Stimulated activated CD4-positive, alpha-beta T cell treated with anti-CD3 and anti-CD28 coated beads, TNF-alpha, amount 100 ng/mL, for 1 hour (primary cell): ENCODE data around the gene HIVEP2.

ENCODE experiments used
- DNase-seq, 3 donors: peaks; one replicate each; pipeline ENCODE4 v3.0.0-alpha.2; 2020; ENCODE audit warnings: low read depth in 3 of 3, low spot score in 1 of 3

HIVEP2 gene

DNA sequence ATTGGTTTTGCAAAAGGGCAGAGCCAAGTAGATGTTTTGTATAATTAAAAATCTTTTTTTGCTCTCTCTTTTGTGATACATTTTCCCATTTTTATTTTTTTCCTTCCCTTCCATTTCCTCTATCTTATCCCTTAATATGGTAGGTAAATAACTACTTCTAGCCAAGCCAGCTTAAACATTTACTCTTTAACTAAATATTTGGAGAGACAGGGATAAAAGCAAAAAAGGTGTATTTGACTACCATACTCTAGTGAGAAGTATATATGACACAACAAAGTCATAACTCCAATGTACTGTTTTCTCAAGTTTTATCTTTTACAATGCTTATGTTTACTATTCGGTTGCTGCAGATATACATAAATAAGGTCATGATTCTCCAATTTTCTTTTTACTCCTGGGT, 154.7 kb downstream of the HIVEP2 start:
- DNase-seq = no peak

DNA sequence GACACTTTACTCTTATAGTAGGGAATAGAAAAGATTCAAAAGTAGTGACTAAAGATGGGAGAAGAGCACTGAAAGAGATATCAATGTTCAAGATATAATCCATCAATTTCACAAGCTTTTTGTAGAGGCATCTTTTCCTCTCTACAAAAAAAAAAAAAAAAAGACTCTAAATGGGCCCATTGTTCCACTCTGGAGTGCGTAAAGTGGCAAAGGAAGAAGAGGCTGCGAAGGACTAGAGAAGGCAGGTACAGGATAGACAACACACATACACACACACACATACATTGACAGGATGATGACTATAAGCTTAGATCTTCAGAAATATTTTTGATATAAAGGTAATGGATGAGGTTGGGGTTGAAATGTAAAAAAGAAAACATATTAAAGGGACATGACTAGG, 157.6 kb downstream of the HIVEP2 start:
- no peak for DNase-seq

DNA sequence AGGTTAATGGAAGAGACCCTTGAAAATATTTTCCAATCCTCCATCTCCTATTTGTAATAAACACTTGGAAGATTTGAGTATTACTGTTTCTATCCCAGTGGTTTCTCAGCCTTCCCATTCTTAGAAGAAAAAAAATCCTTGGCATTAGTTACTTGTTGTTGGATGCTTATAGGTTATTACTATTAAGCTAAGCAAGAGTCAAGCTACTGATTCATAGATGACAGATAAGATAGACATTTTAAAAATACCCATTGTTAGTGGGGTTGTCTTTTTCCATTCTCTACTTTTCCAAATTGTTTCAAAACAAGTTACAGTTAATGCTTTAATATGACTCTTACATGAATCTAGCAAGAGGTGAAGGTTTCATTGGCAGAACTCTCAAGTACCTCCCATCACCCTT, 158.5 kb downstream of the HIVEP2 start:
- no peak for DNase-seq

DNA sequence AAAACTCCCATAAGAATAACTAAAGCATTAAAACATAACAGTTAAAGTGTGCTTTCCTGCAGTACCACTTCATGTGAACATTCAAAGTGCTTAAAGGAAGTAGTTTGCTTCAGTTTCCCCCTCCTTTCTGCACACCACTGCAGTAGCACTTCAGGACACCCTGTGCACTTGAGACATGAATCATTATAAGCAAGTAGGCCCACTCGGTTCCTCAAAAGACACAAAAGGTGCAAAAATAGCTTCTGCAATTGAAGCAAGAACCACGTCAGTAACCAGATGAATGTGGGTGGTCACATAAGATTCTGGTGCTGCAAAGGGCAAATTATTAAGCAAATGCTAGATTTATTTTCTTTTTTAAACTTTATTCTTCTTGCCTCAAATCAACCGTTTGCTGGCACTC, 160.6 kb downstream of the HIVEP2 start:
- DNase-seq = no peak

DNA sequence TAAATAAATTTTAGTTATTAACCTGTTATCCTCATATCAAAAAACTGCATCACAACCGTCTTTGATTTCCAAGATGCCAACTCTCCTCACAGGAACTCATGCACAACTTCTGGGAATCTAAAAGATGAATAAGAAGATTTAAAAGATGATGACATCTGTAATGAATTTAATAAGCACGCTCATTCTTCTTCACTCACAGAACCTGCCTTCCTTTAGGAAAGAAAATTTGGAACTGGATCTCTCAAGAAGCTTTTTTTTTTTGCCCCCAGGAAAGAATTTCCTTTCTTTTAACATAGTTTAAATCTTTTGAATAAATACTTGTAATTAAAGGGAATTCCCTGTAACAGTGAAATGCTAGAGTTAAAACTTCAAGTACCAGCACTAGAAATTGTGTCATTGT, 161.5 kb downstream of the HIVEP2 start:
- no peak for DNase-seq

DNA sequence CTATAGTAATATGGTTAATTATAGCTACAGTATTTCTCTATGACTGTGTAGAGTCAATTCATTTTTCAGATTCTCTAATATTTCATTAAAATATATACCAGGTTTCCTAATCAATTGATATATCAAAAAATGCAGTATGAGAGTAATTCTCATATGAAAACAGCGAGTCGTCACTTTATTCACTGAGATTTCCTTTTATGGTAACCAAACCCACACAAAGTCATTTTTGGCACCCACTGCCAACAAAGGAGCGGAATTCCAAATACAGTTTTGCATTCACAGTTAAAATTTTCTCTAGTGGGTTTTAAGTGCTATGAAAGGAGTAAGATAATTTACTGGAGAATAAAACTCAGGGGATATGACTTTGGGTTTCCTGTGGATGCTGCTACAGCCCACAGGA, 163.8 kb downstream of the HIVEP2 start:
- DNase-seq = no peak

DNA sequence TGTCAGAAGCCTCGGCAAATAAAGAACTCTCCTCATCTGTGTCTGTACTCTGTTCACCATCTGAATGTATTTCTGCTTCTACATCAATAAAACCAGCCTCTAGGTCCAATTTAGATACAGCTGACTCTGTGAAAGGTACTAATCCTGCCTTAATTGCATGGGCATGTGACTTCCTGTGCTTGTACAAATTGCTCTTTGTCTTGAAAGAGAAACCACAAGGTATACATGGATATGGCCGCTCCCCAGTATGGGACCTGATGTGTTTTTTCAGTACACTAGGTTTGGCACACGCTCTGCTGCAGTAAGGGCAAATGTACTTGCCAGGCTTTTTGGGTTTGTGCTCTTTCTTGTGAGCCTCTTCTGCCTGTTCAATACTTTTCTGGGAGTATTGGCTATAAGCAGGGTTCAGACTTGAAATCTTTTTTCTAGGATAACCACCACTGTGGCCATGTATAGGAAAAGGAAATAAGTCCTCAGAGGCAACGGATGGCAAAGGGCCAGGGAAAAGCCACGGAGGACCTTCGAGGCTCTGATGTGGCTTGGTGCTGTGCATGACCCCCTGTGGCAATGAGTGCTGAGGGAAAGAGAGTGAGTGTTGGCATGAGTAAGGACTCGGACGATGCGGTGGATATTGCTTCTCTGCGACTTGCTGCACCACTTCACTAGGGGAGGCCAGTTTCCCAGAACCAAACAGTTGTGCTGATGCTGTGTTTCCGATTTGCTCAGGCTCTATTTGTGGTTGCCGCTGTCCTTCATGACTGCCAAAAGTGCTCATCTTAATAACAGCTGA, 170.9 kb downstream of the HIVEP2 start:
- no peak for DNase-seq

DNA sequence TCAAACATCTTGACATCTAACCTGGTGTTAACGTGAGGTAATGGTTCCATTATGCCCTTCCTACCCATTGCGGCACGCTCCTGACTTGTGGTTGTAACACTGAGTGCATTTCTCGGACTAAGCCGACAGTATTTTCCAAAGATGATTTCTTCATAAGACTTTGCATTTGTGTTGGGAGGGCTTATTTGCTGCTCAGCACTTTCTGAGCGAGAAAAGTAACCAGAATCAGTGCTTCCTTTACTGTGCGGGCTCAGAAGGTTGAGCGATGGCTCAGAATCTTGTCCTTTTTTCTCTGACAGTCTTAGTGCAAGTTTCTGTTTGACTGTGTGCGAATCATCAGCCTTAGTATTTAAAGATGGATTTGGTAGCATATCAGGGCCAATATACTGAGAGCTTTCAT, 171.7 kb downstream of the HIVEP2 start:
- DNase-seq = no peak

DNA sequence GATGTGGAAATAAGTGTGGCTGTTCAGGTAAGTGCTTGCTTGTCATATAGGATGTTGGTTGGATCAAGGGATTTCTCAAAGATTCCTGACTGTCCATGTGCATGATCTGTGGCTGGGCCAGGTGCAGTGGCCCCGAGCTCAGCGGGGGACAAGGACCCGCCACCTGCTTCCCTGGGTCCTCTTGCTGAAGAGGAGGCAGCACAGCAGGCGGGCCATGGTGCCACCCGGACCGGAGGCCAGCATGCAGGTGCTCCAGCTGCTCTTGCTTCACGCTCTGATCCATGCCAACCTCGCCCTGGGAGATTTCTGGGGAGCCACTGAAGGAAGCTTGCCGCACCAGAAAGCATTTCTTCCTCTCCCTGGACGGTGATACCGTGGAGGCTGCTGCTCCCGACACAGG, 173.8 kb downstream of the HIVEP2 start:
- DNase-seq = no peak

DNA sequence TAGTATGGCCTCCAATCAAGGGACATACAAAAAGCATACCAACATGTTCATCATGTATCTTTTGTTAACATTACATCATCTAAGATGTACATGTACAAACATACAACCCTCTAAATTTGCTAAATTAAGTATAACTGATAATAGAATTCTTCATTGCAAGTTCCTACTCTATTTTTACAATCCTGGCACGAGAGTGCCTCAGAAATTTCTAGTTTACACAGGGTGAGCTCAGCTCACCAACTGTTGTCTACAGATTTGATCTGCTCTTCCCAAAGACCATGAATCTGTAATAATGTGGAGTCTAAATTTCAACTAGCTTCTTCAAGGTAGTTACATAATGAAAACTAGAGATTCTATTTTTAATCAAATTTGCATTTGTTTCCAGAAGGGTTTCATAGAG, 179.7 kb downstream of the HIVEP2 start:
- no peak for DNase-seq

DNA sequence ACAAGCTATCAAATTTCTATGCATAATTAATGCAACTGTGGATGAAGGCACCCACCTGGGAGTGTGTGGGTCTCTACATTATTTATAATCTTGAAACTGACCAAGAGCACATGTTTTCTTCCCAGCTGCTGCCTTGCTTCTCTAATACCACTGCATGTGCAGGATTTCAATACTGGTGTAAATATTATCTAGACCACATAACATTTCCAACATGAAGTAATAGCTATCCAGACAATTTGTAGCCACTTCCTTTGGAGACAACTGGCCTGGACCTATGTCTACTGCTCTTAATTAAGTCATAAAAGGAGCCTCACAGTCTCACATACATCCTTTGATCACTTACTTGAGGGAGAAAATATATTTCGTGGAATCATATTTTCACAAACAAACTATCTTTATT, 180.7 kb downstream of the HIVEP2 start:
- no peak for DNase-seq

DNA sequence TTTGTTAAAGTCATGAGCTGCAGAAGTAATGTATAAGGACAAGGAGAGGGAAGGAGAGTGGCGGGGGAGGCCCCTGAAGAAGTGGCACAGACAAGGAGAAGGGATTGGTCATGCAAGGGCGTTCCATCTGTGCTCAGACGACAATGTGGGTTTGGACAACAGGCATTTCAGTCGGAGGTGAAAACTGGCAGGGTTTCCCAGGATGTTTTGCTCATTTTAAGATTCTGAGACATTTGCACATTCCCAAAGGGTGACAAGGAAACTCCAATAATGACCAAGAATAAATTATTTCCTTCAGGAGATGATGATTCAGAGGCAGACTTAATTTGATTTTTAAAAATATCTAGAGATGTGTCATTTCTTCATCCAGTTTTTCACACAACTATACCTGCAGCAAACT, 181.8 kb downstream of the HIVEP2 start:
- DNase-seq = no peak

DNA sequence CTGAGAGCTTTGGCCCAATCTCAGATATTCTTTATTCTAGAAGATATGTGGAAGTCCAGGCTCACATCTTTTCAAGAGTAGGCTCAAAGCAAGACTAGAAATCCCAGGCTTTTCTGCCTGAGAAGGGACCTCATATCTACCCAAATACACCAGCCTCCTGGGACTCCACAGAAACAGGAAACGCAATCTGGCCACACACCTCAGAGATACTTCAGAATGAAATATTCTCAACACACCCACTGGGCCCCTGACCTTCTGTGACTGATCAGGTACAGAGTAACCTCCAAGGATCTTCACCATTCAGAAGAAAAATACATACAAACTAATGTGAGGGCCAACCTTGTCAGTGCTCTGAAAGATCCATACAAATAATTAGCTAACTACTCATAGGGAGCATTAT, 183.2 kb downstream of the HIVEP2 start:
- no peak for DNase-seq

DNA sequence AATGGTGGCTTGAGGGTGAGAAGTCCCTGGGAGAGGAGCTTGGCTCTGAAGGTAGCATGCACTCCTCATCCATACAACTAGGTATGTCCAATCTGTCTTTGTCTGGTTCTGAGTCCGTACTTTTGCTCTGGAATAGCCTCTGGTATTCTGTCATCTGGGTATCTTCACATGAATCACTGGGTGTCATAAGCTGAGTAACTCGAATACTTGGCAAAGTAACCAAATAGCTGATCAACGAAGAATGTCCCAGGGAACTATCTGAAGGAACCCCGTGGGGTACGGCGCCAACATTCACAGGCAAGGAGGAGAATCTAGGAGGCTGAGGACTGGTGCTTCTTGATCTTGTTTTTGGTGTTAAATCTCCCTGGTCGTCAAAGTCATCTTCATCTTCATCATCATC, 184.8 kb downstream of the HIVEP2 start:
- DNase-seq = no peak

DNA sequence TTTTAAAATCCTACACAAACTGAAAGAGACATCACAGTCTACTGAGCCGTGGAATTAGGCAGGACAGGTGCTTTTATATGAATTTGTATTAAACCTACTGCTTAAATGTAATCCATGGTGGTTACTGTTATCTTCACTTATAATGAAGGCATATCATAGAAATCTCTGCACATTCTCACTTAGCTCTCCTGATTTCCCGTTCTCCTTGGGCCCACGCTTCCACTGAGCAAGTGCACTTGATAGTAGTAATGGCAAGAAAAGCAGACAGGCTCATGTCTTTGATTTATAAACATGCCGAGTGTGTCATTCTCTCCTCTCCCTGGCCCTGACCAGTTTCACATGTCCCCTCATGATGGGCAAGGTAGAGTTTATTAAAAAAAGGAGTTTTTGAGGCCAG, 186.3 kb downstream of the HIVEP2 start:
- no peak for DNase-seq

DNA sequence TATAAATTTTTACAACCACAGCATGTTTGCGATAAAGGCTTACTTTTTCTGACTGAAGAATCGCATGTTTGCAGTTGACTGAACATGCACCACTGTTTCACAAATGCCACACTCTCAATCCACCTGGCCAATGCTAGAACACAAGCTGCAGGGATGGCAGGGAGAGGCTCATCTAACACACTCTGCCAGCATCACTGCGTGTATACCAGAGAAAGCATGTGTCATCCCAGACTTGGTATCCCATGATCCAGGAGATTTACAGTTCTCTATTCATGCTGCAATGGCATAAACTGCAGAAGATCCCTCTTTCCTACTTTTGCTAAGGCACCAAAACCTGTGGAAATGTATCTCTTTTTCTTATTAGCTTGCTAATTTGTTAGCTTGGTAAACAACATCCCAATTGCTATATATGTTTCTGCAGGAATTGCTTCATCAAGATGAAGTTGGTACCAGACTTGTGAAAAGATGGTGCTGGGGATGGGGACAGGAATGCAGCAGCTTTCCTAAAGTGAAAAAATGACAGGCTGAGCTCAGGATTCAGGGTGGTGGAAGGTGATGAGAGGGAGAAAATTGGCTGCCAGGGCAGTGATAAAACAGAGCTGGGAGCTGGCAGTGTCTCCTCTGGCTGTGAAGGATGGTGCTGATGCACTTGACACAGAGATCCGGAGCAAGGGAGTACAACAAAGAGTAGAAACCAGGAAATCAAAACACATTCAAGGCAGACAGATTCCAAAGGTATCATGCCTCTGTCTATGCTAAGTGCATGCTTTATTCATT, 186.9 kb downstream of the HIVEP2 start:
- no peak for DNase-seq

DNA sequence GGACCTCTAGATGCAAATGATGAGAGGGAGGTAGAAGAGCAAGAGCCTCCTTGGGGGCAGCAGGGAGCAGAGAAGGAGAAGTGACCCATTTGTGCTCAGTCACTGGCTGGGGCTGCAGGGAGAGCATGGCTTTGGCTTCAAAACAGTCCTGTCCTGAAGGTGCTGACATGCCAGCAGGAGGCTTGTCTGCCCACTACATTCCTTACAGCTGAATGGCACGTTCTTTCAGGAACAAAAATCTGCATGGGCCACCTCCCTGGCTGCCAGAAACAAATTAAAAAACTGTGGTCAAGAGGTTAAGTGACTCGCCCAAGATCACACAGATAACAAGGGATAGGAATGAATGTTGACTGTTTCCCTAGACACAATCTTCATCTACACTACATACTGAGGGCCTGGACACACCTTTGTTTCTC, 188.8 kb downstream of the HIVEP2 start:
- no peak for DNase-seq

DNA sequence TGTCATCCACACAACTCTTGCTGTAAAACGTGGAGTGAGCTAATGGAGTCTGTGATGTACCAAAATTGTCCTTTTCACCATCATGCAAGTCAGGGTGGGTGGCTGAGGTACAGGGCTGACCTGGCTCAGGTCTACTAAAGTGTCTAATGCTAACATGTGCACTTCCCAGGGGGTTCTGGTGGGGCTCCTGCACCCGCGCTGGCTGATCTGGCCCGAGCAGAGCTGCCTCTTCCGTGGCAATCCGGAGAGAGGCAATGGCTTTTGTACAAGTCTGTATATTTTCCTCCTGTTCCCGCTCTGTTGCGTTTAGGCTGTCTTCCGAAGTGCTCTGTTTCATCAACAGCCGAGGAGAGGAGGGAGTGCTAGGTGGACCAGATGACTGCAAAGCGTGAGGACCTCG, 191.8 kb downstream of the HIVEP2 start:
- no peak for DNase-seq

DNA sequence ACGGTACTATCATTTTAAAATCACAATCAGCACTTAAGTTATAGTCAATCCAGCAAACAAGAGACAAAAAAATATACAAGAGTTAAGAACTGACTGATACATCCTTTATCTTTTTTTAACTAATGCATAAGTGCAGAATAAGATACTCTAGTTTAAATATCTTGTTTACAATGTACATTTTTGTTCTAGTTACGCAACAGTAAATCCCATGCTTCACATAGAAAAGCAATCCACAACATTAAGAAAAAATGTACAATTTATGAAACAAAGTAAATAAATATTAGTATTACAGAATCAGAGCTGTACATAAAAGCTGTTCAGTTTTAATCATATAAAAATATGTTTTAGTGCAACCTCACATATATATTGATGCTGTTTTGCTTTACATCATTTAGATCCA, 192.6 kb downstream of the HIVEP2 start:
- no peak for DNase-seq

DNA sequence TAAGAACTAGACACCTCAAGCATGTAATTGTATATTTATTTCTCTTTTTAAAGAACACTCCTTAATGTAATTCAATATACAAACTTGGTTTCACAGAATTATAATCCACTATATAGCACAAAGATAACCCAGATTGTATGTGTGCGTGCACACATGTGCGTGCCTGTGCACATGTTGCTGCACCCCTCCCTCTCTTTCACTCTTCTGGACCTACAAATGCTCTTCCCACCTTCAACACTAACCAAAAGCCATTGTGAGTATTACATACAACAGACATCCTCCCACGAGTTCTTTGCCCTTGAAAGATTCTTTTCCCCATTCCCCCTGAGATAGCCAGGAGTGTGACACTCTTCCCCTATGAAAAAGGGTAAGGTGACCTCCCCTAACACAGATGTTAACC, 193.5 kb downstream of the HIVEP2 start:
- DNase-seq = no peak

DNA sequence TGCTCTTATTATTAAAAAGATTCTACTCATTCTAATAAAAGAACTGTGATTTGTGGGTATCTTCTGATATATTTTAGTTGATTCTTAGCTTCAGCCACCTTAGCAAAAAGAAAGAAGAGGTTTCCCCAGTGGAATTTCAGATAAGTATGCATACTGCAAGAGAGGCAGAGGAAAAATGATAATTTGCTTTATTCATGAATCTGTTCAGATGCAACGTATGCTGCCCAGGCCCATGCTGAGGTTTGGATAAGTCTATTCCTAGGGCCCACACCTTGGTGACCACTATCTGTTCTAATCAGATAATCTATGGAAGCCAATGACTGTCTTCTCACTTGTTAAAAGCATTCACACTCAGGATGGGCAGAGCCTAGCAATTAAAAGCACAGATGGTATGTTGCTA, 194.0 kb downstream of the HIVEP2 start:
- DNase-seq = no peak

DNA sequence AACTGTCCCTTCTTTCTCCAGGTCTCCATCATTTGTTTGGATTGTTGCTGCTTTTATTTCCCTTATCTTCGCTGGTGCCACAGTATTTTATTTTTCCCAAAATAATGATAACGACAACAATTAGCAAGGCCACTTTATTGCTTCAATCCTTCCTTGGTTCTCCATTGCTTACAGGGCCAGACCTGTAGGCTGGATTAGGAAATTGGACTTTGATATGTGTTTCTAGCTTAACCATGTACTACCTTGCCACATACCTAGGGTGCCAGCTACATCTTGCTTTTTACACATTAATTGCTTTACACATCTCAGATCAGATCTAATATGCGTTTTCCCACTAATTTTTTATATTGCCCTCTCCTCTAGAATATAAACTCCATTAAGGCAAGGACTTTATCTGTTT, 195.4 kb downstream of the HIVEP2 start:
- no peak for DNase-seq

DNA sequence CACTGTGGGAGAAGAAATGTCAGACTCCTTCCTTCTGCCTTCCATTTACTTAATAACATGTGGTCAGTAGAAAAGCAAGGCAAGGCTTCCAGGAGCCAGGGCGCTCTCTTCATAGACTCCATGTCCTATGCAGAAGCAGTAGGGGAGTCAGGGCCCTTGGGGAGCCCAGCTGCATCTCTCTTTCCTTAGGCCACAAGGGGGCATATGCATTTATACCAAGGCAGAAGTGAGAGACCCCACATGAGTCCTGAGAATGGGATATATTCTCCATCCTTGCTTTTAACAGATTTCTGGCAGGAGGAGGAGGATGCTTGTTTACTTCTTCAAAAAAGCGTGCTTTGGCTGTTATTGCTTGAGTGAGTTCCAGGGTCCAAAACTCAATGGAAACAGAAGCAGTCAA, 198.5 kb downstream of the HIVEP2 start:
- peak in 1 of 3 donors; percentile 5 for DNase-seq
